AG09319 (cell line): ENCODE results near the gene NAA11.

Experiments
- DNase-seq: peaks from one replicate; pipeline ENCODE4 v3.0.0-alpha.2; 2010; ENCODE audit warnings: low read depth; ENCODE audit errors: extremely low read depth
- TF ChIP-seq, protein P1 (sequence below): IDR thresholded peaks from 2 replicates; pipeline ENCODE4 v1.5.1; 2011; ENCODE audit warnings: low read depth, mild to moderate bottlenecking, inconsistent platforms, low read length, moderate library complexity

NAA11 gene

DNA sequence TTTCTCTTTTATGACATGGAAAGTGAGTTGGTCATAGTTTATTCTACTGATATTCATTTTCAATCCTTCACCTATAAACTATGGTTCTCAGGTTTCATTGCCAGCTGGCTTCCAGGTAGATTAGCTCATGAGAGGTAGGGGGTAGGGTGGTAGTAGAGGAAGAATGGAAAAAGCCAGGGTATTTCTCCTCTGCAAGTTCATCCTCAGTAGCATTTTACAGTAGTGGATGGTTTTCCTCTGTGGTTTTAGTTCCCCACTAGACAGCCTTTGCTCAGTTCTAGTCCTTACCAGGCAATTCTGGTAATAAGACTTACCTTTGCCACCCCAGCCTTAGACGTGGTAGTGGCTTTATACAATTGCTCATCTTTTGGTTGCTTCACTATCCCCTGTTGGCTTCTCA, 8.9 kb upstream of the NAA11 start:
- TF ChIP-seq, protein P1, sequence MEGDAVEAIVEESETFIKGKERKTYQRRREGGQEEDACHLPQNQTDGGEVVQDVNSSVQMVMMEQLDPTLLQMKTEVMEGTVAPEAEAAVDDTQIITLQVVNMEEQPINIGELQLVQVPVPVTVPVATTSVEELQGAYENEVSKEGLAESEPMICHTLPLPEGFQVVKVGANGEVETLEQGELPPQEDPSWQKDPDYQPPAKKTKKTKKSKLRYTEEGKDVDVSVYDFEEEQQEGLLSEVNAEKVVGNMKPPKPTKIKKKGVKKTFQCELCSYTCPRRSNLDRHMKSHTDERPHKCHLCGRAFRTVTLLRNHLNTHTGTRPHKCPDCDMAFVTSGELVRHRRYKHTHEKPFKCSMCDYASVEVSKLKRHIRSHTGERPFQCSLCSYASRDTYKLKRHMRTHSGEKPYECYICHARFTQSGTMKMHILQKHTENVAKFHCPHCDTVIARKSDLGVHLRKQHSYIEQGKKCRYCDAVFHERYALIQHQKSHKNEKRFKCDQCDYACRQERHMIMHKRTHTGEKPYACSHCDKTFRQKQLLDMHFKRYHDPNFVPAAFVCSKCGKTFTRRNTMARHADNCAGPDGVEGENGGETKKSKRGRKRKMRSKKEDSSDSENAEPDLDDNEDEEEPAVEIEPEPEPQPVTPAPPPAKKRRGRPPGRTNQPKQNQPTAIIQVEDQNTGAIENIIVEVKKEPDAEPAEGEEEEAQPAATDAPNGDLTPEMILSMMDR: no peak
- no peak for DNase-seq

DNA sequence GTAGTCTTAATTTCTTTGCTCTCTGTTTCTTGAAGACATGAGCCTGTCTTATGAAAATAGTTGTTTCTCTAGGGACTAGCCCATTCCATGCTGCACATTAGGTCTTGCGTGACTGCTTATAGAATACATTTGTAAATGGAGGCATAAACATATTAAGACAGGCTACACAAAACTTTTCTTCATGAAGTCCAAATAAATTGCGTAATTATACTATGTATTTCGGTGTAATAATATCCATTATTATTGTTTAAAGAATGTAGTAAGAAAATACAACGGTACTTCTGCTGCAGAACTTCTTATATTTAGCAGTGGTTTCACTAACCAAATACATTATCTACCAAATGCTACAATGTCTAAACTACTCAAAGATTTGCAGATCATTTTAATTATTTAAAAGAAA, 8.5 kb upstream of the NAA11 start:
- TF ChIP-seq, protein P1: no peak
- DNase-seq: no peak

DNA sequence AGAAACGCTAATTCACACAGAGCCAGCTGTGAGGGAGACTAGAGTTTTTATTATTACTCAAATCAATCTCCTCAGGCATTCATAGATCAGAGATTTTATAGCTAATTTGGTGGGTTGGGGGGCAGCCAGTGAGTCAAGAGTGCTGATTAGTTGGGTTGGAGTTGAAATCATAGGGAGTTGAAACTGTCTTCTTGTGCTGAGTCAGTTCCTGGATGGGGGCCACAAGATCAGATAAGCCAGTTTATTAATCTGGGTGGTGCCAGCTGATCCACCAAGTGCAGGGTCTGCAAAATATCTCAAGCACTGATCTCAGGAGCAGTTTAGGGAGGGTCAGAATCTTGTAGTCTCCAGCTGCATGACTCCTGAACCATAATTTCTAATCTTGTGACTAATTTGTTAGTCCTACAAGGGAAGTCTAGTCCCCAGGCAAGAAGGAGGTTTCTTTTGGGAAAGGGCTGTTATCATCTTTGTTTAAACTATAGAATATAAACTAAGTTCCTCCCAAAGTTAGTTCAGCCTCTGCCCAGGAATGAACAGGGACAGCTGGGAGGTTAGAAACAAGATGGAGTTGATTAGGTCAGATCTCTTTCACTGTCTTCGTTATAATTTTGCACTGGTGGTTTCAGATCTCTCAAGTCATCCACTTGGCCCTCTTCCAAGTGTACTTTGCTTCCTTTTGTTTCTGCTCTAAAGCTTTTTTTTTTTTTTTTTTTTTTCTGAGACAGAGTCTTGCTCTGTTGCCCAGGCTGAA, 5.4 kb upstream of the NAA11 start:
- no peak for DNase-seq
- TF ChIP-seq, protein P1: no peak

DNA sequence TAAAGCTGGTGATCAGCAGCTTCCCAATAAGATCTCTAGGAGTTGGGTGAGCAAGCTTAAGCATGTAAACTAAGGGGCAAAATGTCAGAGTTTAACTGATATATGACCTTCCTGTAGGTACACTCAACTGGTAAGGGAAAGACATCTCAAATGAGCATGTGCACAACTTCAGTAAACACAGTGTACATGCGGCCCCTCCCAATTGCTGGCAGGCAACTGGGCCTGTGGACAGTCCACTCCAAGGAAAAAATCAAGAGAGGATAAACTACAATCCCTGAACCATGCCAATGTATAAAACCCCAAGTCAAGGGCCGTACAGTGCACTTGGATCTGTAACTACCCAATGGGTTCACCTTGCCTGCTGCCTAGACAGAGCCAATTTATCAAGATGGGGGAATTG, 4.9 kb upstream of the NAA11 start:
- DNase-seq: no peak
- TF ChIP-seq, protein P1: no peak

DNA sequence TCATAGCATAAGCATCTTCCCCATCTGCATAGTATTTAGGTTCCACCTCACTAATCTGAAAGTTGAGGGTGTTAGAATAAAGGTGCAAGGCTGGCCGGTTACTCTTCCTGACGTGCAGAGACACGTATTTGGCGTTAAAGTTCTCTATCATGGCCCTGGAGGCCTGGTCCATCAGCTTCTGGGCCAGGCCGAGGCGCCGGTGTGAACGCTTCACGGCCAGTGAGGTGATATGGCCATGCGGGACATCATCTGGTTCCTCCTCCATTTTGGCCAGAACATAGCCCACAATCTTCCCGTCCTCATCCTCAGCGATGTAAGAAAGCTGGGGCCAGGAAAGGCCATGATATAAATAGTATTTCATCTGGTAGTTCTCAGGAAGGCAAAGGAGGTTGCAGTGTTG, 425 bp downstream of the NAA11 start:
- DNase-seq: no peak
- TF ChIP-seq, protein P1: no peak

DNA sequence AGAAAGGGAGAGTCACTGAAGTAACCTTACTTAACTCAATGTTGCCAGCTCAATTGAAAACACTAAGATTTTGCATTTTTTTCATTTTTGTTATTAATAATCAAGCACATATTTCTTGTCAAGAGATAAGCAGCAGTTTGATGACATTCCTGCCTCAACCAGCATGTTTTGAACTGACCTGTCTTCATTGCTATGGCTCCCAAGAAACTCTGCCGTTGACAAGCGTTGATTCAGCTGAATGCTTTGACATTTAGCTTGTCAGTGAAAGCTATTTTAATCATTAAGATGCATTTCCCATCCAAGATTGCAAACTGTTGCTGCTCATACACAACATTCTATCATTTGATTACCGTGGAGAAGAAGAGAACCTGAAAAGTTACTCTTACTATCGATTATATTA, 5.9 kb downstream of the NAA11 start:
- TF ChIP-seq, protein P1: no peak
- DNase-seq: no peak

DNA sequence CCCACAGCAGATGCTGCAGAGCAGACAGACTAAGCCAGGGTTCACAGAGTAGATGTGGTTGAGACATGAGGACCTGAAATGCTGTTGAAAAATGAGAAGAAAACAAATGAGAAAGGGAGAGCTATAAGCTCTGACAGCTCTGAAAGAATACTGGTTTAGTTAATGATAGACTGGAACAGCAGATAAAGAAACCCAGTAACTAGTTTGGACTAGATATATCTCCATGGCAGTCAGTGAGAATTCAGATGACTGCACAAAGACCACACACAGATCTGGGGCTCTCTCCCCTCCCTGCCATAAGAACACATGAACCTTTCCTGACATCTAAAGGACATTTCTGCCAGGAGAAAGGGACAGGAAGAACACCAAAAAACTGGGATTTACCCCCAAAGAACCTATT, 8.2 kb downstream of the NAA11 start:
- no peak for DNase-seq
- TF ChIP-seq, protein P1: no peak
